ENCODE measurements around the gene C1orf105. TPM values are rescaled to one million over a fixed set of nuclear protein-coding genes. Genes with fewer than 3 reads are reported as not detected.

C1orf105 gene
- total and polyA plus RNA-seq, 3 donors from 2014 or later: 15.1 to 60.8 (median 15.8) TPM

DNA sequence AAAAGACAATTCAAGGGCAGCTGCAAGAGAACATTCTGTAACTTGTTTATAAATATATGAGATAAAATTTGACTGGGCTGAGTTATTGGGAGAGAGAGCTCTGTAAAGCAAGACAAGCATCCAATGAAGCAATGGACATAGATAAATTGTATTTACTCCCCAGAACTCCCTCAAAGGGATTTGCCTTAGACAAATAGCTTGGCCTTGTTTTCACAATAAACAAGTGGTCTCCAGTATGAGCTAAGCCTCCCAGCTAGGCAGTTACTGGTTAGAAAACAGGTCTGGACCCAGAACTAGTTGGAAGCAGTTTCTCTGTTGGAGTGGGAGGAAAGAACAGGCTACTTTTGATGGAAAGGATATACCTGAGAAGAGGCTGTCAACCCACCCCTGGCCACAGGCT is 87.3 kb downstream of the C1orf105 start:
- no peaks in the 10 kb centered on the region for H3K9me3 ChIP-seq
- peak overlapping the region; percentile 52 to 87 for H3K27ac ChIP-seq
- H3K4me3 ChIP-seq: no peak overlapping the region
- H3K4me1 ChIP-seq: peaks cover 29% of the 10 kb centered on the region
- TF ChIP-seq POLR2A (IDR thresholded peaks at IDR 0.05): no peak
- TF ChIP-seq, protein P1, sequence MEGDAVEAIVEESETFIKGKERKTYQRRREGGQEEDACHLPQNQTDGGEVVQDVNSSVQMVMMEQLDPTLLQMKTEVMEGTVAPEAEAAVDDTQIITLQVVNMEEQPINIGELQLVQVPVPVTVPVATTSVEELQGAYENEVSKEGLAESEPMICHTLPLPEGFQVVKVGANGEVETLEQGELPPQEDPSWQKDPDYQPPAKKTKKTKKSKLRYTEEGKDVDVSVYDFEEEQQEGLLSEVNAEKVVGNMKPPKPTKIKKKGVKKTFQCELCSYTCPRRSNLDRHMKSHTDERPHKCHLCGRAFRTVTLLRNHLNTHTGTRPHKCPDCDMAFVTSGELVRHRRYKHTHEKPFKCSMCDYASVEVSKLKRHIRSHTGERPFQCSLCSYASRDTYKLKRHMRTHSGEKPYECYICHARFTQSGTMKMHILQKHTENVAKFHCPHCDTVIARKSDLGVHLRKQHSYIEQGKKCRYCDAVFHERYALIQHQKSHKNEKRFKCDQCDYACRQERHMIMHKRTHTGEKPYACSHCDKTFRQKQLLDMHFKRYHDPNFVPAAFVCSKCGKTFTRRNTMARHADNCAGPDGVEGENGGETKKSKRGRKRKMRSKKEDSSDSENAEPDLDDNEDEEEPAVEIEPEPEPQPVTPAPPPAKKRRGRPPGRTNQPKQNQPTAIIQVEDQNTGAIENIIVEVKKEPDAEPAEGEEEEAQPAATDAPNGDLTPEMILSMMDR (IDR thresholded peaks at IDR 0.05): no peak
- intact Hi-C loops (cut with DNase I; ENCODE audit: low total_unique reads): no loop called here
- H3K36me3 ChIP-seq (ENCODE audit: low read depth, missing control alignments): no peaks in the 10 kb centered on the region
- H3K27me3 ChIP-seq: no peaks in the 10 kb centered on the region
- DNase-seq: no peak

DNA sequence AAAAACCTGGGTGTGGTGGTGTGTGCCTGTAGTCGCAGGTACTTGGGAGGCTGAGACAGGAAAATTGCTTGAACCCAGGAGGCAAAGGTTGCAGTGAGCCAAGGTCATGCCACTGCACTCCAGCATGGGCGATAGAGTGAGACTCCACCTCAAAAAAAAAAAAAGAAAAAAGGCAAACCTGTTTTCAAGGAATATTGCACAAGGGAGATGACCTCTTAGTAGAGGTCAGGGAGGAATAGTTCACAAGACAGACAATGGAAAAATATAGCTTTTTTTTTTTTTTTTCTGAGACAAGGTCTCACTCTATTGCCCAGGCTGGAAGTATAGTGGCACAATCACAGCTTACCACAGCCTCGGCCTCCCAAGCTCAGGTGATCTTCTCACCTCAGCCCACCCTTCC is 90.0 kb downstream of the C1orf105 start:
- 91 to 96% methylated on average over 3 of the region's 3 CpGs for WGBS, 2 donors
- Histone ChIP-seq H3K27ac (no peak overlapping the region), H3K9me3 (no peaks in the 10 kb centered on the region), H3K4me3 (no peak overlapping the region), H3K4me1 (peaks cover 29% of the 10 kb centered on the region), H3K27me3 (no peaks in the 10 kb centered on the region), H3K36me3 (ENCODE audit: low read depth, missing control alignments) (no peaks in the 10 kb centered on the region)
- intact Hi-C loops (cut with DNase I; ENCODE audit: low total_unique reads): no loop called here
- no peak for DNase-seq
- TF ChIP-seq, protein P1 (IDR thresholded peaks at IDR 0.05): no peak
- TF ChIP-seq POLR2A (IDR thresholded peaks at IDR 0.05): no peak

DNA sequence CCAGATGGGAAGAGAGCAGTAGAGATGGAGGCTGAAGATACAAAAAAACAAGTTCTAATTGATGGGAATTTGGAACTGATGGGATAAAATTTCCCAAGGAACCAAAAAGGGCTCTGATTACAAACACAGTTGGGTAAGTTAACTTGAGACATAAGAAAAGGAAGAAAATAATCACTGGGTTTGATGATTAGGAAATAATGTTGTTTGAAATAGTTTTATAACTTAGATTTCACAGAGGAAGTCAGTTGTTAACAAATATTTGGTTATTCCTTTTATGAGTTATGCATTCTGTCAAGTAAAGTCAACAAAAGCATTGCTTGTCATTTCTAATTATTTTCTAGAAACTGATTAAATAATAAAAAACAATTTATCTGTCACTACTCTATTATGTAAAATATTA is 92.1 kb downstream of the C1orf105 start:
- Histone ChIP-seq H3K27me3 (no peaks in the 10 kb centered on the region), H3K36me3 (ENCODE audit: low read depth, missing control alignments) (no peaks in the 10 kb centered on the region), H3K4me1 (peaks cover 11% of the 10 kb centered on the region), H3K9me3 (no peaks in the 10 kb centered on the region), H3K27ac (no peak overlapping the region), H3K4me3 (no peak overlapping the region)
- intact Hi-C loops (cut with DNase I; ENCODE audit: low total_unique reads): no loop called here
- no peak for DNase-seq
- TF ChIP-seq POLR2A (IDR thresholded peaks at IDR 0.05): no peak
- TF ChIP-seq, protein P1 (IDR thresholded peaks at IDR 0.05): no peak

DNA sequence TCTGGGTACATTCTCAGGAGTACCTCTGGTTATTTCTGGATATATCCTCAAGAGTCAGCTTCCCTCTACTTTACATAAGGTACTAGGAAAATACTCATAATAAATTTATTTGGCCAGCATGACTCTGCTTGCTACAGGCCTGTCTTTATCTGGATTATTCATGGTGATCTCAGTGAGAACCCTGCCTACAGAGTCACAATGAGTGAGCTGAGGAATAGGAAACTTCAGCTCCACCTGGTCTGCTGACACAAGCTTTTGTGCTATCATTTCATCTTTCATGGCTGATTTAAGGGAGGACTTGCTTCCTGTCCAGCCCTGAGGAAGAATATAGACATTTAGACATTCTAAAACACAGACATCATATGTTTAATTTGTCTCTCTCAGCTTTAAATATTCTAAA is 93.0 kb downstream of the C1orf105 start:
- no peaks in the 10 kb centered on the region for H3K27me3 ChIP-seq
- no peak overlapping the region for H3K4me3 ChIP-seq
- no peaks in the 10 kb centered on the region for H3K36me3 ChIP-seq (ENCODE audit: low read depth, missing control alignments)
- H3K9me3 ChIP-seq: no peaks in the 10 kb centered on the region
- TF ChIP-seq, protein P1 (IDR thresholded peaks at IDR 0.05): no peak
- TF ChIP-seq POLR2A (IDR thresholded peaks at IDR 0.05): no peak
- intact Hi-C loops (cut with DNase I; ENCODE audit: low total_unique reads): no loop called here
- H3K27ac ChIP-seq: no peak overlapping the region
- no peak for DNase-seq
- peaks cover 2% of the 10 kb centered on the region for H3K4me1 ChIP-seq

DNA sequence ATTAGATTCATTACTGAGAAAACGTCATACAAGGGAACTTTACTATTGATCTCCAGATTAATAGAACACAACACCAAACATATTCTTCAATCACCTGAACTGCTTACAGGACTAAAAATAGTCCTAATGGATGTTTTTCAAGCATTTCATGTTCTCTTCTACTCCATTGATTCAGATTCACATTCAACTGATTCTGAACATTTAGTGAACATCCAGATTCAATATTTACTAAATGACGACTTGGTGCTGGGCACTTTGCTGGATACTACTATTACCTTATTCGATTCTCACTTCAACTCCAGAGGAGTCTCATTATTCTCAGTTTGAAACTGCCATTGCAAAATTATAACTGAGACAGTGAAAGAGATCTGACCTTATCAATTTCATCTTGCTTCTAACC is 93.6 kb downstream of the C1orf105 start:
- no peak for DNase-seq
- Histone ChIP-seq H3K4me1 (no peaks in the 10 kb centered on the region), H3K27ac (no peak overlapping the region), H3K9me3 (no peaks in the 10 kb centered on the region), H3K4me3 (no peak overlapping the region), H3K36me3 (ENCODE audit: low read depth, missing control alignments) (no peaks in the 10 kb centered on the region), H3K27me3 (no peaks in the 10 kb centered on the region)
- 86% methylated on average over 3 of the region's 3 CpGs for WGBS, 2 donors
- intact Hi-C loops (cut with DNase I; ENCODE audit: low total_unique reads): no loop called here
- TF ChIP-seq, protein P1 (IDR thresholded peaks at IDR 0.05): no peak
- TF ChIP-seq POLR2A (IDR thresholded peaks at IDR 0.05): no peak

Data from testis (tissue), 3 donors.